Choroid plexus epithelial cell (primary cell): ENCODE data around the gene DDX10.

Experiments used
- DNase-seq: peaks from one replicate; pipeline ENCODE4 v3.0.0-alpha.2; 2010; ENCODE audit warnings: low read depth
- H3K4me3 ChIP-seq: 2 replicates; pipeline ENCODE4 v1.5.1; 2011; ENCODE audit warnings: low read depth, mild to moderate bottlenecking, control low read depth, low read length, moderate library complexity
- CTCF ChIP-seq: conservative IDR thresholded peaks from 2 replicates; pipeline ENCODE4 v1.5.1; 2011; ENCODE audit warnings: low read depth, mild to moderate bottlenecking, control low read depth, inconsistent platforms, low read length, moderate library complexity

Gene DDX10

GRCh38 chr11:108985945-108986279 is 321.0 kb downstream of the DDX10 start:
- DNase-seq: peak; percentile 85
- TF ChIP-seq CTCF: no peak
- no peak overlapping the region for H3K4me3 ChIP-seq
